ENCODE measurements around the gene MRPL45. TPM values are rescaled to one million over a fixed set of nuclear protein-coding genes. Genes with fewer than 3 reads are reported as not detected.

MRPL45 gene
- total and polyA plus RNA-seq, 2 of the 13 experiments (the other 11 are each of a cell fraction or from before 2014, with no cell fraction given) = 89.5 to 157 TPM

- TF ChIP-seq MZF1 (CRISPR knock-in tag; IDR thresholded peaks at IDR 0.05; ENCODE audit: borderline replicate concordance) = no peak
- TF ChIP-seq MBD4 (IDR thresholded peaks at IDR 0.05; ENCODE audit: borderline replicate concordance, low read length) = no peak
- TF ChIP-seq ZNF260 (CRISPR knock-in tag; IDR thresholded peaks at IDR 0.05; ENCODE audit: borderline replicate concordance, low read depth) = no peak
- TF ChIP-seq POLR2A (IDR thresholded peaks at IDR 0.05; ENCODE audit: insufficient read depth in 1 of 2, low read depth in 2 of 2, low read length in 2 of 2) = no peak
- TF ChIP-seq ZNF660 (CRISPR knock-in tag; IDR thresholded peaks at IDR 0.05; ENCODE audit: borderline replicate concordance, low read depth) = no peak
- TF ChIP-seq ZNF644 (CRISPR knock-in tag; IDR thresholded peaks at IDR 0.05; ENCODE audit: low read depth) = no peak
- TF ChIP-seq ATF2 (CRISPR knock-in tag; IDR thresholded peaks at IDR 0.05) = no peak
These were observed 34.0 kb downstream of the MRPL45 start (continued) for GRCh38 chr17:38330941-38331411.

GRCh38 chr17:38332735-38333134 is 35.8 kb downstream of the MRPL45 start:
- Histone ChIP-seq H3K4me2 (ENCODE audit: low read depth, low read length) (no peak overlapping the region), H3K27ac (ENCODE audit: extremely low read length, insufficient read depth, low read length) (no peak overlapping the region), H3K4me1 (ENCODE audit: insufficient read depth, low read length) (no peaks in the 10 kb centered on the region), H4K20me1 (ENCODE audit: insufficient read depth, low read length) (no peaks in the 10 kb centered on the region), H3K4me3 (replicated peaks in 1 of 3; ENCODE audit: insufficient read depth in 1 of 3, low read depth in 2 of 3, low read length in 3 of 3) (no peak overlapping the region), H2AFZ (ENCODE audit: low read length) (no peak overlapping the region), H3K27me3 (ENCODE audit: control insufficient read depth in 1 of 2, insufficient read depth in 2 of 2, low read length in 2 of 2) (peaks cover 34 to 85% of the 10 kb centered on the region in 2 experiments), H3K9ac (ENCODE audit: insufficient read depth, low read depth, low read length) (no peak overlapping the region), H3K79me2 (ENCODE audit: insufficient read depth, low read length) (no peaks in the 10 kb centered on the region), H3K9me3 (ENCODE audit: low read length) (no peaks in the 10 kb centered on the region), H3K36me3 (replicated peaks in 1 of 2; ENCODE audit: control insufficient read depth in 1 of 2, insufficient read depth in 2 of 2, low read length in 2 of 2) (no peaks in the 10 kb centered on the region)
- no peak for DNase-seq (ENCODE audit: low spot score)
- ATAC-seq = no peak
- no peak for FAIRE-seq
- no peak for TF ChIP-seq ELF4 (CRISPR knock-in tag; IDR thresholded peaks at IDR 0.05; ENCODE audit: borderline replicate concordance)
- no peak for TF ChIP-seq KAT7 (CRISPR knock-in tag; IDR thresholded peaks at IDR 0.05; ENCODE audit: borderline replicate concordance)
- no peak for TF ChIP-seq PPARG (CRISPR knock-in tag; conservative IDR thresholded peaks at IDR 0.05)
- no peak for TF ChIP-seq ZNF121 (CRISPR knock-in tag; IDR thresholded peaks at IDR 0.05)
- TF ChIP-seq AFF4 (CRISPR knock-in tag; IDR thresholded peaks at IDR 0.05) = no peak
- TF ChIP-seq SOX5 (CRISPR knock-in tag; IDR thresholded peaks at IDR 0.05; ENCODE audit: borderline replicate concordance) = no peak
- TF ChIP-seq ERF (CRISPR knock-in tag; IDR thresholded peaks at IDR 0.05) = no peak
- intact Hi-C loops (cut with micrococcal nuclease; ENCODE audit: unreplicated experiment) (no loop called here), in situ Hi-C loops (cut with HindIII; ENCODE audit: extremely low pct_ligation_motif_present, low pct_unique_long_range_greater_than_20kb) (no loop called here)
- WGBS (ENCODE audit: low lambda C conversion rate) = 25% methylated on average over 7 of the region's 7 CpGs
- POLR2A ChIA-PET = no interaction called here
- CTCF ChIA-PET (ENCODE audit: low intra/inter-chr PET ratio, low total read pairs) = interaction anchor here (2.2 kb wide), 1 partner anchor 82 kb away, joined by 9 read pairs; no protein-coding TSS in a partner anchor
- no TSS peak for BruUV-seq (replicated peaks)
